Left ventricle myocardium inferior (tissue), 1 donor: ENCODE data around the gene TOPAZ1. TPM values are rescaled to one million over a fixed set of nuclear protein-coding genes. Genes with fewer than 3 reads are reported as not detected.

Experiments used
- DNase-seq: peaks from one replicate; pipeline ENCODE4 v3.0.0-alpha.2; 2020
- H3K27ac ChIP-seq: fragments of 200-600 bp; replicated peaks from 2 replicates; pipeline ENCODE4 v1.8.0; 2021
- H3K27me3 ChIP-seq: fragments of 200-600 bp; 2 replicates; pipeline ENCODE4 v1.8.0; 2021; ENCODE audit warnings: low read depth
- H3K36me3 ChIP-seq: fragments of 200-600 bp; 2 replicates; pipeline ENCODE4 v1.8.0; 2021
- H3K4me1 ChIP-seq: fragments of 200-600 bp; 2 replicates; pipeline ENCODE4 v1.8.0; 2021
- H3K4me3 ChIP-seq: fragments of 200-600 bp; 2 replicates; pipeline ENCODE4 v1.8.0; 2021; ENCODE audit warnings: mild to moderate bottlenecking, moderate library complexity
- H3K9me3 ChIP-seq: fragments of 200-600 bp; replicated peaks from 2 replicates; pipeline ENCODE4 v1.8.0; 2021
- intact Hi-C: fragments of 100-400 bp; cut with micrococcal nuclease; formaldehyde crosslinking; loops from one replicate; pipeline ENCODE4 v1.11.0; 2022
- total RNA-seq: library from RNA; stranded (reverse); fragmentation: NEBNext Ultra II Directional; extraction: Animal tissue kit (Norgen Biotek cat#: 25700); gene quantifications from one replicate; pipeline ENCODE4 v1.2.1, GENCODE V29; 2021
- TF ChIP-seq, protein P1 (sequence below): fragments of 200-600 bp; IDR thresholded peaks from 2 replicates; pipeline ENCODE4 v1.8.0; 2021; ENCODE audit warnings: antibody characterized with exemption, mild to moderate bottlenecking, borderline replicate concordance
- donor health status: DM: no; HTN: yes; CAD: no; lungs with severe emphysema.

Gene TOPAZ1
- total RNA-seq, 1 donor from 2014 or later: not detected

- Histone ChIP-seq H3K27ac (no peak overlapping the region), H3K27me3 (peaks cover 36% of the 10 kb centered on the region), H3K36me3 (no peaks in the 10 kb centered on the region), H3K9me3 (no peaks in the 10 kb centered on the region), H3K4me3 (no peak overlapping the region), H3K4me1 (no peaks in the 10 kb centered on the region)
- no peak for DNase-seq
- intact Hi-C loops: no loop called here
- TF ChIP-seq, protein P1, sequence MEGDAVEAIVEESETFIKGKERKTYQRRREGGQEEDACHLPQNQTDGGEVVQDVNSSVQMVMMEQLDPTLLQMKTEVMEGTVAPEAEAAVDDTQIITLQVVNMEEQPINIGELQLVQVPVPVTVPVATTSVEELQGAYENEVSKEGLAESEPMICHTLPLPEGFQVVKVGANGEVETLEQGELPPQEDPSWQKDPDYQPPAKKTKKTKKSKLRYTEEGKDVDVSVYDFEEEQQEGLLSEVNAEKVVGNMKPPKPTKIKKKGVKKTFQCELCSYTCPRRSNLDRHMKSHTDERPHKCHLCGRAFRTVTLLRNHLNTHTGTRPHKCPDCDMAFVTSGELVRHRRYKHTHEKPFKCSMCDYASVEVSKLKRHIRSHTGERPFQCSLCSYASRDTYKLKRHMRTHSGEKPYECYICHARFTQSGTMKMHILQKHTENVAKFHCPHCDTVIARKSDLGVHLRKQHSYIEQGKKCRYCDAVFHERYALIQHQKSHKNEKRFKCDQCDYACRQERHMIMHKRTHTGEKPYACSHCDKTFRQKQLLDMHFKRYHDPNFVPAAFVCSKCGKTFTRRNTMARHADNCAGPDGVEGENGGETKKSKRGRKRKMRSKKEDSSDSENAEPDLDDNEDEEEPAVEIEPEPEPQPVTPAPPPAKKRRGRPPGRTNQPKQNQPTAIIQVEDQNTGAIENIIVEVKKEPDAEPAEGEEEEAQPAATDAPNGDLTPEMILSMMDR: no peak
These were observed 50.6 kb downstream of the TOPAZ1 start for GRCh38 chr3:44292276-44292675.

DNA sequence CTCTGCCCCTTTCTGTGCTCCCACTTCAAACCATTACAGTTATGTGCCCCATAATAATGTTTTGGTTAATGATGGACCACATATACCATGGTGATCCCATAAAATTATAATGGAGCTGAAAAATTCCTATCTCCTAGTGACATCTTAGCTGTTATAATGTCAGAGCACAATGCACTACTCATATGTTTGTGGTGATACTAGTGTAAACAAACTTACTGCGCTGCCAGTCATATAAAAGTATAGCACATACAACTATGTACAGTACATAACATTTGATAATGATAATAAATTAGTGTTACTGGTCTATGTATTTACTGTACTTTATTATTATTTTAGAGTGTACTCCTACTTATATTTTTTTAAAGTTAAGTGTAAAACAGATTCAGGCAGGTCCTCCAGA is 51.3 kb downstream of the TOPAZ1 start:
- intact Hi-C loops: no loop called here
- no peaks in the 10 kb centered on the region for H3K9me3 ChIP-seq
- TF ChIP-seq, protein P1: no peak
- peaks cover 36% of the 10 kb centered on the region for H3K27me3 ChIP-seq
- no peaks in the 10 kb centered on the region for H3K4me1 ChIP-seq
- no peak for DNase-seq
- H3K4me3 ChIP-seq: no peak overlapping the region
- no peak overlapping the region for H3K27ac ChIP-seq
- no peaks in the 10 kb centered on the region for H3K36me3 ChIP-seq

GRCh38 chr3:44297255-44297654 is 55.6 kb downstream of the TOPAZ1 start:
- intact Hi-C loops: no loop called here
- Histone ChIP-seq H3K36me3 (no peaks in the 10 kb centered on the region), H3K27ac (no peak overlapping the region), H3K4me1 (no peaks in the 10 kb centered on the region), H3K27me3 (peaks cover 28% of the 10 kb centered on the region), H3K4me3 (no peak overlapping the region), H3K9me3 (no peaks in the 10 kb centered on the region)
- no peak for DNase-seq
- TF ChIP-seq, protein P1: no peak

GRCh38 chr3:44301746-44302145 is 60.1 kb downstream of the TOPAZ1 start:
- TF ChIP-seq, protein P1: no peak
- H3K27me3 ChIP-seq: peaks cover 3% of the 10 kb centered on the region
- no peaks in the 10 kb centered on the region for H3K4me1 ChIP-seq
- H3K36me3 ChIP-seq: no peaks in the 10 kb centered on the region
- intact Hi-C loops: no loop called here
- no peak overlapping the region for H3K27ac ChIP-seq
- no peak overlapping the region for H3K4me3 ChIP-seq
- H3K9me3 ChIP-seq: no peaks in the 10 kb centered on the region
- no peak for DNase-seq

- Histone ChIP-seq H3K27me3 (no peaks in the 10 kb centered on the region), H3K36me3 (no peaks in the 10 kb centered on the region), H3K4me1 (no peaks in the 10 kb centered on the region), H3K27ac (no peak overlapping the region), H3K9me3 (no peaks in the 10 kb centered on the region), H3K4me3 (no peak overlapping the region)
- intact Hi-C loops: no loop called here
- DNase-seq: no peak
- TF ChIP-seq, protein P1: no peak
These were observed 67.8 kb downstream of the TOPAZ1 start for GRCh38 chr3:44309500-44309899.

DNA sequence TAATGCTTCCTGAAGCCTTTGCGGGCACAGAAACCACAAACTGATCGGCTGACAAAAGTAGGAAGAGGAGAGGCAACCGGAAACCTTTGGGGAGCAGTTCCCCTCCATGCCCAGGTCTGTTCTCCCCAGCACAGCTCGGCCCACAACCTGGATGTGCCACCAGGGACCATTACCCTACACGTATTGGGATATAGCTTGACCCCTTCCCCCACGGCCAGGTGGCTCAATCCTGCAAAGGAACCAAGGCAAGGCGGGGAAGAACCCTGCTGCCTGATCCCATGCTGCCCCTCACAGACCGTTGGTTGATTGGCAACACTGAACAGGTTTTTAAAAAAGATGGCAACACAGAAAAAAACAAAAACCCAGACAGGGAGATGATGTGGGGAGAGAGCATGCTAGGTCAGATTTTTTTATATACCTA is 77.2 kb downstream of the TOPAZ1 start:
- DNase-seq: no peak
- no peak overlapping the region for H3K27ac ChIP-seq
- H3K4me3 ChIP-seq: no peak overlapping the region
- H3K36me3 ChIP-seq: no peaks in the 10 kb centered on the region
- H3K27me3 ChIP-seq: peaks cover 11% of the 10 kb centered on the region
- H3K9me3 ChIP-seq: no peaks in the 10 kb centered on the region
- intact Hi-C loops: no loop called here
- TF ChIP-seq, protein P1: no peak
- no peaks in the 10 kb centered on the region for H3K4me1 ChIP-seq
